GM19099 (cell line): ENCODE results near the gene H2BK1.

Experiments used
- POLR2A ChIP-seq: IDR thresholded peaks from 3 replicates; pipeline ENCODE4 v1.6.1; 2011; ENCODE audit warnings: low read depth; ENCODE audit not compliant: insufficient read length; ENCODE audit errors: extremely low read depth

The H2BK1 gene

GRCh38 chr7:151248346-151249033 is 38.2 kb upstream of the H2BK1 start, which contains the start of gene SMARCD3:
Gene SMARCD3 (minus strand): TSS chr7:151248694. CDS start chr7:151248562, 132 bp downstream.
- no peak for TF ChIP-seq POLR2A

GRCh38 chr7:151247611-151248345 is 37.5 kb upstream of the H2BK1 start:
- no peak for TF ChIP-seq POLR2A

- no peak for TF ChIP-seq POLR2A
These were observed 36.7 kb upstream of the H2BK1 start for GRCh38 chr7:151246851-151247580.

GRCh38 chr7:151246102-151246850 is 36.0 kb upstream of the H2BK1 start:
- no peak for TF ChIP-seq POLR2A

GRCh38 chr7:151245360-151246101 is 35.2 kb upstream of the H2BK1 start:
- TF ChIP-seq POLR2A, result no peak

- no peak for TF ChIP-seq POLR2A
These were observed 34.6 kb upstream of the H2BK1 start for GRCh38 chr7:151244841-151245346.

GRCh38 chr7:151244196-151244840 is 34.0 kb upstream of the H2BK1 start:
- no peak for TF ChIP-seq POLR2A

- no peak for TF ChIP-seq POLR2A
These were observed 33.3 kb upstream of the H2BK1 start for GRCh38 chr7:151243408-151244195.

GRCh38 chr7:151243045-151243349 is 32.7 kb upstream of the H2BK1 start:
- no peak for TF ChIP-seq POLR2A

- TF ChIP-seq POLR2A, result no peak
These were observed 32.1 kb upstream of the H2BK1 start for GRCh38 chr7:151242159-151243044.

GRCh38 chr7:151241755-151242096 is 31.4 kb upstream of the H2BK1 start:
- TF ChIP-seq POLR2A, result no peak

- TF ChIP-seq POLR2A, result no peak
These were observed 30.9 kb upstream of the H2BK1 start for GRCh38 chr7:151240942-151241754.

GRCh38 chr7:151240536-151240935 is 30.2 kb upstream of the H2BK1 start:
- TF ChIP-seq POLR2A, result no peak
